GM18519 (cell line): Measurements from ENCODE around the gene ZER1.

Experiments used
- ATAC-seq: cut with Tn5 transposase; IDR thresholded peaks from one replicate; pipeline ENCODE4 v1.9.1; 2021; ENCODE audit warnings: mild to moderate bottlenecking, moderate library complexity; ENCODE audit not compliant: unreplicated experiment, low FRiP score

The ZER1 gene

GRCh38 chr9:128718475-128718874 lies 53.3 kb downstream of the ZER1 start:
- ATAC-seq: no peak

DNA sequence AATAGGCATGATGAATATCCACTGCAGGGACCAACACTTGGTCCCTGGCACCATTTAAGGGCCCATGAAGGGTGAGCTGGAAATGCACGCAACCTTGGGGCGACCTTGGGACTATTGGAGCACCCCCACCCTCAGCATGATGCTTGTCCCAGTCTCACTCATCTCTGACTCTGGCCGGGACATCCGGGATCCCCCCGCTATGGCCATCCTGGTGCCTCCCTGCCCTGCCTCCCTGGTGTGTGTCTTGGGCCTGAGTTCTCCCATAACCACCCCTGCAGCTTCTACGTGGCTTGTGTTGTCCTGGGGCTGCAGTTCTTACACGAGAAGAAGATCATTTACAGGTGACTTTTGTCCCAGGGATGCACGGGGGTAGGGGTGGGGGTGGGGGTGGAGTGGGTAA lies 53.7 kb downstream of the ZER1 start:
- ATAC-seq: no peak

DNA sequence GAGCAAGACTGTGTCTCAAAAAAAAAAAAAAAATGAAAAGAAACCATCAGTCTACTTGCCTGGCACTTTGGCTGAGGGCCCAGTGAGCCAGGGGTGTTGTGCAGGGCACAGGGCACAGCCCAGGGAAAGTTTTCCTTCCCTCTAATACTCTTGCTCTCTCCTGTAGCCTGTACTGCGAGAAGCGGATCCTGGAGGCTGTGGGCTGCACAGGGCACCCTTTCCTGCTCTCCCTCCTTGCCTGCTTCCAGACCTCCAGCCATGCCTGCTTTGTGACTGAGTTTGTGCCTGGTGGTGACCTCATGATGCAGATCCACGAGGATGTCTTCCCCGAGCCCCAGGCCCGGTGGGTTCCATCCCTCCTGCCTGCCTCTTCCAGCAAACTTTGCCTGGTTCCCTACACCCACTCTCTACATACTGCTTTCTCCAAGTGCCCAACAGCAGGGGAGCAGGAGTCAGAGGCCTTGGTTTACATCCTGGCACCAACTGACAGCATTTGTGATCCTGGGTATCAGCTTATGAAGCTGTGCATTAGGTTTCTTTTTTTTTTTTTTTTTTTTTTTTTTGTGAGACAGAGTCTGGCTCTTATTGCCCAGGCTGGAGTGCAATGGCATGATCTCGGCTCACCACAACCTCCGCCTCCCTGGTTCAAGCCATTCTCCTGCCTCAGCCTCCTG lies 55.0 kb downstream of the ZER1 start:
- ATAC-seq: no peak

DNA sequence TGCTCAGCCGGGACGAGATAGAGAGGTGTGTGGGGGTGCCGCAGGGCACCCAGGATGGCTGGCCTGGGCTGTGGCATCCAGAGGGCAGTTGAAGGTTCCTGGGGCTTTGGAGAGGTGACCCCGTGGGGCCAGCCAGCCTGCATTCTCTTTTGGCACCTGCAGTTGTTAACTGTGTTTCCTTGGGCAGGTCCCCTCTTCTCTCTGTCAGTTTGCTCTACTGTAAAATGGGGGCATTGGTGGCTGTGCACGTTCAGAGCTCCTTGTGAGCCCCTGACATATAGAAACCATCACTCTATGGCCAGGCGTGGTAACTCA lies 56.3 kb downstream of the ZER1 start:
- ATAC-seq: no peak

GRCh38 chr9:128714586-128715435 lies 56.9 kb downstream of the ZER1 start:
- ATAC-seq: no peak

GRCh38 chr9:128713941-128714573 lies 57.7 kb downstream of the ZER1 start:
- ATAC-seq: no peak

DNA sequence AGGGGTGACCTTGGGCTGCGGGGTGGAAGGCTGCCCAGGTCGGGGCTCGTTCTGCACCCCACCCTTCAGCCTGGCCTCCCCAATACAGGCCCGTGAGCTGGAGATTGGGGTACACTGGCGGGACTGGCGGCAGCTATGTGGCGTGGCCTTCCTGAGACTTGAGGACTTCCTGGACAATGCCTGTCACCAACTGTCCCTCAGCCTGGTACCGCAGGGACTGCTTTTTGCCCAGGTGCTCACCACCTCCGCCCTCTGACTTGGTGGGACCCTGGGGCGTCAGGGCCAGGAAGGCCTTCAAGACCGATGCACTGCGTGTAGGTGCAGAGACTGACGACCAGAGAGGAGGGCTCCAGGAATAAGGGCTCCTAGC lies 58.3 kb downstream of the ZER1 start:
- no peak for ATAC-seq

GRCh38 chr9:128712451-128713410 lies 59.0 kb downstream of the ZER1 start:
- no peak for ATAC-seq

DNA sequence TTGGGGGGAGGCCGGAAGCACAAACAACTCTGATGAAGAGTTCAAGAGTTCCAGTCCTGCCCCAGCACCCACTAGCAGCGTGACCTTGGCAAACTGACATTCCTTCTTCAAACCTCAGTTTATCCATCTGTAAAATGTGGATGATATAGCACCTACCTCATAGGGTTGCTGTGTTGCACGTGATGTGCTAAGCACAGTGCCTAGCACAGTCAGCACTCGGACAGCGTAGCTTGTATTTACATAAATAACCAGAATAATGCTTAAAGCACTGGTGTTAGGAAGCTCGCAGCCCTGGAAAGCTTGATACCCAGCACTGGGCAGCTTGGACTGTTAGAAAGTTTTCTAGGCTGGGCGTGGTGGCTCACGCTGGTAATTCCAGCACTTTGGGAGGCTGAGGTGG lies 64.3 kb downstream of the ZER1 start:
- no peak for ATAC-seq

DNA sequence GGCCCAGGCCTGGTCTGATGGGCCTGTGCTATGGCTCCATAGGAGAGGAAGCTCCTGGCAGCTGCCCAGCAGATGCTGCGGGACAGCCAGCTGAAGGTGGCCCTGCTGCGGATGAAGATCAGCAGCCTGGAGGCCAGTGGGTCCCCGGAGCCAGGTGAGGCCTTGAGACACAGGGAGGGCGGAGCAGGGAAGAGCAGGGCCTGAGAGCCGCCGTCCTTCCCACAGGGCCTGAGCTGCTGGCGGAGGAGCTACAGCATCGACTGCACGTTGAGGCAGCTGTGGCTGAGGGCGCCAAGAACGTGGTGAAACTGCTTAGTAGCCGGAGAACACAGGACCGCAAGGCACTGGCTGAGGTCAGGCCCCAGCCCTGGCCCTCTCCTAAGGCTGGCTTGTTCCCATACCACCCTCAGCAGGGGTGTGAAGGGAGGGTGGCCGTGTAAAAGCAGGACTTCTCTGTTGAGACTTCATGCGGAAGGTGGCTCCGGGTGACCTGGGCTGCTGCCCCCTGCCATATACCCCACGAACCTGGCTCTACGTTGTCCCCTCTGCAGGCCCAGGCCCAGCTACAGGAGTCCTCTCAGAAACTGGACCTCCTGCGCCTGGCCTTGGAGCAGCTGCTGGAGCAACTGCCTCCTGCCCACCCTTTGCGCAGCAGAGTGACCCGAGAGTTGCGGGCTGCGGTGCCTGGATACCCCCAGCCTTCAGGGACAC lies 64.9 kb downstream of the ZER1 start:
- ATAC-seq: no peak

- ATAC-seq: no peak
Measured at GRCh38 chr9:128706045-128706444, 65.7 kb downstream of the ZER1 start.

GRCh38 chr9:128705051-128705965 lies 66.4 kb downstream of the ZER1 start:
- no peak for ATAC-seq

DNA sequence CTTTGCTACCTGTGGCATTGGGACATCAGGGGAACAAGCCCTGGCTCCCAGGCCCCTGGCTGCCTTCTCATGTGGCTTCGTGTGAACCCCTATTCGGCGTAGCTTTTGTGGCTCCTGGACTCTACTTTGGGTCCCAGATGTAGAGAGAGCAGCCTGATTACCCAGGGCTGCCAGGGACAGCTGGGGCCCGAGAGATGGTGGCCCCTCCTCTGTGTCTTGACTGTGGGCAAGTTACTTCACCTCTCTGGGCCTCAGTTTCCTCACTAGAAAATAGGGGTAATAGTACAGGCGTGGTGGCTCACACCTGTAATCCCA lies 67.4 kb downstream of the ZER1 start:
- ATAC-seq: no peak

DNA sequence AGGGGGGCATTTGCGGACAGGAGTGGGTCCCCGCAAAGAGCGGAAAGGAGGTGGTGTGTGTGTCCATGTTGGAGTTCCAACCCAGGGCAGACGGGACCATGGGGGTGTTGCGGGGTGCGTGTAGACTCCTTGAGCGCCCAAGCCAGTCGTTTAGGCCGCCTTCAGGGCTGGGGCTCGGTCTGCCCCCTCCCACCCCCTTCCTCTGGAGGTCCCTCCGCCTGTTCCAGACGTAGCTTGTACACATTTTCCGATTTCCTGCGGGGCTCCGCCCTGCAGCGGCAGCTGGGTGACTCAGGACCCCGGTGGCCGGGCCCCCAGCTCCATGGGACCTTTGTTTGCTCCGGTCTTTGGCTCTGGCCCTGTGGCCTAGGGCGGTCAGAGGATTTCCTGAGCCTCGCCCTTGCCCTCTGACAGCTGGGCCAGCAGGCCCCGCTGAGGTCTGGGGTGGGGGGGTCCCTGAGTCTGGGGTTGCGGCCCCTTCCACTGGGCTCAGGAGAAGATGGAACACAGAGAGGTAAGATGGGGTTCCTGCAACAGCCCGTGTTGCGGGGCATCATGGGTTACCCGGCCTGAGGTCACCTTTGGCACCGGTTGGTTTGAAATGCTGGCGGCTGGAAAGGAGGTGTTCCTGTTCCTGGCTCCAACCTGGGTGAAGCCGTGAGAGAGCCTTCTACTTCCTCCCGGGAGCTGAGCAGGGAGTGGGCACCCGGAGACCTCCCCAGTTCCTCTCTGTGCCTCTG lies 67.9 kb downstream of the ZER1 start:
- no peak for ATAC-seq

DNA sequence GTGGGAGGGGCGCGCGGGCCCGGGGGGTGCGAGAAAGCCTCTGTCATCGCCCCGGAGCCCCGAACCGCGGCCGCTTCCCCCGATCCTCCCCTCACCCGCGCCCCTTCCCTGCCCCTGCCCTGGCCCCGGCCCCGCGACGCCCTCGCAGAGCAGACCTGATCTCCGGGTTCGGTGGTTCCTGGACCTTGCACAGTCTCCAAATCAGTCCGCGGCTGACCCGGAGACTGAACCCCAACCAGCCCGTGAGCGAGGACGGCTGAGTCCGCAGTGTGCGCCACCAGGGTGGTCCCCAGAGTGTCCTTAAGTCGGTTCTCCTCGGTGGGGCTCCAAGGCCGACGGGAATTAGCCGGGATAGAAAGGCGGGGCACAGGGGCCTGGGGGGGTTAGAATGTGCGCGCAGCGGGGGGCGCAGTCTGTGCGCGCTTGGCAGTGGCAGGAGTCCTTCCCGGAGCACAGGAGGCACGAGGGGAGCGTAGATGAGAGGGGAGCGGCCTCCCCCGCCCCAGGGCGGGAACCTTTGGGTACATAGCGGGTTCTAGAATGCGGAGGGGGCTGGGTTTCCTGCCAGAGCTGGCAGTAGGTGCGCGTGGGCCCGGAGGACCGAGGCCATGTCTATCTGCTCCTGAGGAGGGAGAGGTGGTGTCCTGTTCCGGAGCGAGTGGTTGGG lies 68.6 kb downstream of the ZER1 start:
- ATAC-seq: peak; percentile 6

DNA sequence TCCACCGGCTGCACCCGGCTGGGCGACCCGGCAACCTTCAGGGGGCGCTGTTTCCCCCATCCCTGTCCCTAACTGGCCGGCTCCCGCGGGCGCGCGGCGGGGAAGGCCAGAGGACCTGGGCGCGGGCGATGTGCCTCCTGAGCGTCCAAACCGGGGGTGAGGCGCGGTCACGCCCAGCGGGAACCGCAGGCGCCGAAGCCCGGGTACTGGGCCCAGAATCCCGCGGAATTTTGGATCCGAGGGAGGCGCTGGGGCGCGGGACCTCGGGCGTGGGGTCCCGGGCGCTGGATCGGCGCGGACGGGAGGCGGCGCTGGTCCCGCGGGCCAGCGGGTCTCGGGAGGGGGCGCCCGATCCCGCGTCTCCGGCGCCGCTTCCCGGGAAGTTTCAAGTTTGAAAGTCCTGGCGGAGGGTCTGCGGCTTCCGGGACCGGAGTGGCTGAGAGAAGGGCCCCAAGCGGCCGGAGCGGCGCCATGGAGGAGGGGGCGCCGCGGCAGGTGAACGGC lies 69.2 kb downstream of the ZER1 start, which contains the start of gene PKN3:
Gene PKN3, plus strand, starts transcription at position 59 of the 504 bp plus-strand sequence. Its CDS starts 413 bp downstream, at position 472.
- ATAC-seq: peak; percentile 43

DNA sequence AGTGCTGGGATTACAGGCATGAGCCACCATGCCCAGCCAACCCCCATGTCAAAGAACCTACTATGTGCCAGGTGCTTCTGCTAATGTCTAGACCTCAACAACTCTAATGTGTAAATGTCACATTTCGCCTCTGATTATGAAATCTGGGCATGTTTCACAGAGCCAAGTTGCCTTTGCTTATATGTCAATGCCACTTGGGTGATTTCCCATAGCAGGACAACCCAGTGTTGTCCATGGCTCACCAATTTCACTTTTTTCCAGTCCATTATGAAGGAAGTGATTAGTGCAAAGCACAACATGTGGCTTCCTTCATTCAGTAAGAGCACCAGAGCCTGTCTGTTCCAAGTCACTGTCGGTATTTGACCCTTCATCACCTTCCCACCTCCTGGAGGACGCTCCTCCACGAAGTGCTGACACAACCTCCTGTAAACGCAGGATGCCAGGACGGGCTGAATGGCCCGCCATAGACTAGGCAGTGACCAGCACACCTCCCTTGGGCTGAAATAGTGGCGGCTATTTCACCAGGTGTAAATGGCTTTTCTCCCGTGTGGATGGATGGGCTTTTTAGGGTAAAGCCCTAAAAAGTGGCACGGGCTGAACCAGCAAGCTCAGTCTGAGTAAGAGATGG lies 70.4 kb downstream of the ZER1 start:
- no peak for ATAC-seq
